H1 (cell line): ENCODE data around the gene ADAMTS15. TPM values are rescaled to one million over a fixed set of nuclear protein-coding genes. Genes with fewer than 3 reads are reported as not detected.

ENCODE experiments used
- CTCF ChIA-PET: fragments of 300-600 bp; sonication (Branson Sonifier 250); formaldehyde crosslinking; loops from one replicate; lab custom pipeline; 2021; ENCODE audit not compliant: partially characterized antibody; lab: Charles Lee
- POLR2A ChIA-PET: fragments of 300-600 bp; sonication (Branson Sonifier 250); formaldehyde crosslinking; loops from one replicate; lab custom pipeline; 2021; ENCODE audit warnings: inconsistent platforms; ENCODE audit not compliant: partially characterized antibody; lab: Charles Lee
- DNase-seq, 2 experiments: peaks; one replicate each; pipeline versions ENCODE4 v3.0.0 to v3.0.0-alpha.2; 2010 to 2022; ENCODE audit warnings: low spot score in 2 of 2, low read depth in 1 of 2, mixed read lengths in 1 of 2
- FAIRE-seq: peaks from 2 replicates; lab custom pipeline; 2011; peaks lifted over from hg19 to GRCh38; lab: Jason Lieb, UNC
- H2AFZ ChIP-seq: 2 replicates; pipeline ENCODE4 v1.8.1; 2012; ENCODE audit warnings: low read length, inconsistent platforms
- H2AK5ac ChIP-seq: 2 replicates; pipeline ENCODE4 v1.6.1; 2013; ENCODE audit warnings: low read depth, low read length
- H2BK120ac ChIP-seq: replicated peaks from 2 replicates; pipeline ENCODE3; 2013; ENCODE audit warnings: low read depth, low read length, inconsistent platforms
- H2BK12ac ChIP-seq: 2 replicates; pipeline ENCODE4 v1.6.1; 2013; ENCODE audit warnings: low read depth, low read length
- H2BK15ac ChIP-seq: 2 replicates; pipeline ENCODE4 v1.6.1; 2013; ENCODE audit warnings: low read length
- H2BK20ac ChIP-seq: 2 replicates; pipeline ENCODE4 v1.6.1; 2013; ENCODE audit warnings: low read length
- H2BK5ac ChIP-seq: 2 replicates; pipeline ENCODE4 v1.6.1; 2013; ENCODE audit warnings: low read depth, low read length
- H3K14ac ChIP-seq: 2 replicates; pipeline ENCODE4 v1.6.1; 2013; ENCODE audit warnings: inconsistent platforms; ENCODE audit not compliant: insufficient read length
- H3K18ac ChIP-seq: 2 replicates; pipeline ENCODE4 v1.6.1; 2013; ENCODE audit warnings: low read length; ENCODE audit errors: extremely low read depth
- H3K23ac ChIP-seq: 2 replicates; pipeline ENCODE4 v1.6.1; 2013; ENCODE audit warnings: inconsistent platforms; ENCODE audit not compliant: insufficient read length
- H3K23me2 ChIP-seq: 2 replicates; pipeline ENCODE4 v1.6.1; 2013; ENCODE audit warnings: low read depth, low read length
- H3K27ac ChIP-seq: 2 replicates; pipeline ENCODE4 v1.6.1; 2011; ENCODE audit warnings: low read depth, low read length, inconsistent platforms
- H3K27me3 ChIP-seq, 4 experiments: replicated peaks in 1 of 4; 1 replicate in 1 of 4; 2 replicates in 3 of 4; pipeline versions ENCODE4 v1.6.1 to v1.8.1; 2011 to 2013; ENCODE audit warnings: low read length in 3 of 4, mild to moderate bottlenecking in 3 of 4, inconsistent platforms in 2 of 4, mixed read lengths in 2 of 4, moderate library complexity in 1 of 4; ENCODE audit not compliant: control insufficient read depth in 3 of 4, insufficient read depth in 3 of 4; ENCODE audit errors: extremely low read depth in 1 of 4
- H3K36me3 ChIP-seq, 4 experiments: 2 replicates each; pipeline versions ENCODE4 v1.6.1 to v1.8.1; 2011 to 2013; ENCODE audit warnings: mild to moderate bottlenecking in 4 of 4, low read length in 3 of 4, moderate library complexity in 2 of 4, control low read depth in 1 of 4, inconsistent platforms in 1 of 4; ENCODE audit not compliant: insufficient read depth in 4 of 4, control insufficient read depth in 2 of 4
- H3K4ac ChIP-seq: replicated peaks from 2 replicates; pipeline ENCODE3; 2013; ENCODE audit warnings: low read length, low read depth, mixed read lengths, inconsistent platforms; ENCODE audit not compliant: insufficient read length
- H3K4me1 ChIP-seq, 4 experiments: replicated peaks in 1 of 4; 1 replicate in 1 of 4; 2 replicates in 3 of 4; pipeline versions ENCODE4 v1.6.1 to v1.8.1; 2011 to 2013; ENCODE audit warnings: low read length in 3 of 4, inconsistent platforms in 2 of 4, mixed read lengths in 1 of 4; ENCODE audit not compliant: insufficient read depth in 4 of 4, control insufficient read depth in 3 of 4
- H3K4me2 ChIP-seq, 2 experiments: 2 replicates each; pipeline versions ENCODE4 v1.6.1 to v1.8.1; 2011 to 2013; ENCODE audit warnings: low read depth in 2 of 2, low read length in 2 of 2, control low read depth in 1 of 2, inconsistent platforms in 1 of 2, mild to moderate bottlenecking in 1 of 2; ENCODE audit not compliant: insufficient read depth in 1 of 2
- H3K4me3 ChIP-seq, 4 experiments: fragments of 200-600, 300-600 bp in 1 of 4; sonication (generic), shearing (Covaris generic), sonication (Bioruptor Twin) in 1 of 4; 2 replicates each; pipeline versions ENCODE4 v1.5.1 to v1.8.1; 2011 to 2016; ENCODE audit warnings: low read length in 4 of 4, low read depth in 3 of 4, control low read depth in 2 of 4, inconsistent platforms in 2 of 4, mild to moderate bottlenecking in 2 of 4, mixed read lengths in 1 of 4, moderate library complexity in 1 of 4; ENCODE audit not compliant: insufficient read depth in 2 of 4; ENCODE audit errors: extremely low read depth in 1 of 4
- H3K56ac ChIP-seq: replicated peaks from 2 replicates; pipeline ENCODE3; 2013; ENCODE audit warnings: low read depth, mild to moderate bottlenecking, mixed read lengths, low read length, inconsistent platforms; ENCODE audit not compliant: insufficient read length
- H3K79me1 ChIP-seq: 2 replicates; pipeline ENCODE4 v1.6.1; 2013; ENCODE audit warnings: low read depth, low read length, control low read depth
- H3K79me2 ChIP-seq, 2 experiments: 2 replicates each; pipeline versions ENCODE4 v1.6.1 to v1.8.1; 2012 to 2013; ENCODE audit warnings: low read length in 2 of 2, mild to moderate bottlenecking in 2 of 2, inconsistent platforms in 1 of 2; ENCODE audit not compliant: insufficient read depth in 2 of 2, control insufficient read depth in 1 of 2
- H3K9ac ChIP-seq, 4 experiments: replicated peaks in 1 of 4; 1 replicate in 1 of 4; 2 replicates in 3 of 4; pipeline versions ENCODE4 v1.6.1 to v1.8.1; 2011 to 2013; ENCODE audit warnings: low read depth in 3 of 4, low read length in 3 of 4, control low read depth in 2 of 4, mild to moderate bottlenecking in 2 of 4, moderate library complexity in 2 of 4, inconsistent platforms in 1 of 4; ENCODE audit errors: extremely low read depth in 1 of 4
- H3K9me3 ChIP-seq, 2 experiments: 2 replicates each; pipeline versions ENCODE4 v1.6.1 to v1.8.1; 2012 to 2013; ENCODE audit warnings: mild to moderate bottlenecking in 2 of 2, moderate library complexity in 2 of 2, control low read depth in 1 of 2, inconsistent platforms in 1 of 2, low read depth in 1 of 2, low read length in 1 of 2, mixed read lengths in 1 of 2; ENCODE audit not compliant: insufficient read depth in 2 of 2
- H4K20me1 ChIP-seq, 2 experiments: replicated peaks in 1 of 2; 2 replicates each; pipeline versions ENCODE3 to v1.8.1; 2011 to 2013; ENCODE audit warnings: inconsistent platforms in 2 of 2, low read length in 2 of 2, mild to moderate bottlenecking in 1 of 2; ENCODE audit not compliant: insufficient read depth in 2 of 2, control insufficient read depth in 1 of 2
- H4K5ac ChIP-seq: 2 replicates; pipeline ENCODE4 v1.6.1; 2013; ENCODE audit warnings: low read length, low read depth, mixed read lengths, inconsistent platforms; ENCODE audit not compliant: insufficient read length
- H4K8ac ChIP-seq: 2 replicates; pipeline ENCODE4 v1.8.0; 2013; ENCODE audit warnings: mild to moderate bottlenecking, moderate library complexity, low read length, inconsistent platforms; ENCODE audit not compliant: insufficient read depth; ENCODE audit errors: extremely low read depth
- H4K91ac ChIP-seq: replicated peaks from 2 replicates; pipeline ENCODE3; 2013; ENCODE audit warnings: low read length, mixed read lengths, inconsistent platforms; ENCODE audit not compliant: insufficient read length
- ATF3 ChIP-seq: IDR thresholded peaks from 2 replicates; pipeline ENCODE4 v1.6.1; 2011; ENCODE audit warnings: low read depth, mild to moderate bottlenecking, low read length; ENCODE audit not compliant: insufficient read depth
- BACH1 ChIP-seq: IDR thresholded peaks from 2 replicates; pipeline ENCODE4 v1.6.1; 2012; ENCODE audit warnings: low read length, improper control_type of control experiment
- BCL11A ChIP-seq, 2 experiments: IDR thresholded peaks; one replicate each; pipeline ENCODE4 v1.6.1; 2011; ENCODE audit warnings: low read depth in 2 of 2, low read length in 2 of 2, mild to moderate bottlenecking in 2 of 2
- CBX5 ChIP-seq: fragments of 300-800, 300-1000 bp; sonication (generic); IDR thresholded peaks from 2 replicates; pipeline ENCODE4 v1.7.1; 2016; ENCODE audit warnings: antibody characterized with exemption, low read length, low read depth
- CHD2 ChIP-seq: IDR thresholded peaks from 2 replicates; pipeline ENCODE4 v1.6.1; 2012; ENCODE audit warnings: low read length, improper control_type of control experiment
- EP300 ChIP-seq, 2 experiments: IDR thresholded peaks; 1 replicate in 1 of 2; 2 replicates in 1 of 2; pipeline ENCODE4 v1.6.1; 2011 to 2012; ENCODE audit warnings: low read depth in 2 of 2, low read length in 2 of 2, mild to moderate bottlenecking in 2 of 2, borderline replicate concordance in 1 of 2, inconsistent platforms in 1 of 2, moderate library complexity in 1 of 2
- HDAC2 ChIP-seq, 2 experiments: fragments of 300-600 bp in 1 of 2; sonication (generic) in 1 of 2; IDR thresholded peaks; 2 replicates each; pipeline ENCODE4 v1.6.1; 2011 to 2012; ENCODE audit warnings: low read depth in 2 of 2, low read length in 2 of 2, mild to moderate bottlenecking in 2 of 2, moderate library complexity in 2 of 2, borderline replicate concordance in 1 of 2, inconsistent platforms in 1 of 2
- HDAC6 ChIP-seq: IDR thresholded peaks from one replicate; pipeline ENCODE4 v1.7.1; 2012; ENCODE audit warnings: low read depth, mild to moderate bottlenecking, inconsistent platforms, low read length, moderate library complexity
- KDM1A ChIP-seq: fragments of 200-600, 300-600 bp; sonication (generic); IDR thresholded peaks from 2 replicates; pipeline ENCODE4 v1.7.1; 2016; ENCODE audit warnings: mild to moderate bottlenecking, low read length, borderline replicate concordance
- MAX ChIP-seq: IDR thresholded peaks from 2 replicates; pipeline ENCODE4 v1.6.1; 2012; ENCODE audit warnings: inconsistent platforms
- TAF1 ChIP-seq: IDR thresholded peaks from 2 replicates; pipeline ENCODE4 v1.6.1; 2011; ENCODE audit warnings: mild to moderate bottlenecking, low read depth, low read length
- TEAD4 ChIP-seq: IDR thresholded peaks from 2 replicates; pipeline ENCODE4 v1.6.1; 2012; ENCODE audit warnings: low read depth, low read length, inconsistent platforms, mixed read lengths
- WGBS, 2 experiments: shearing (Covaris generic) in 1 of 2; methylation state at CpG; one replicate each; pipeline versions ENCODE4 v1.1.6 to v1.1.7; 2013 to 2015; ENCODE audit warnings: low lambda C conversion rate in 2 of 2, mixed read lengths in 2 of 2, inconsistent platforms in 1 of 2, low coverage in 1 of 2, missing lambda C conversion rate in 1 of 2; ENCODE audit not compliant: insufficient replicate concordance in 2 of 2, insufficient coverage in 1 of 2, insufficient read length in 1 of 2; ENCODE audit errors: extremely low coverage in 1 of 2, missing lambda C conversion rate in 1 of 2; 5-methylcytosine and 5-hydroxymethylcytosine counted together
- polyA plus RNA-seq, 7 experiments: library from polyadenylated mRNA; depleted of rRNA in 3 of 7; stranded (reverse) in 5 of 7; unstranded in 2 of 7; fragments of >200 nt in 5 of 7; fragments of 200-250 nt in 2 of 7; gene quantifications; 1 replicate in 5 of 7; 2 replicates in 1 of 7; 4 replicates in 1 of 7; pipeline versions ENCODE4 v1.2.1 to v1.2.3, GENCODE V29; 2011 to 2013; ENCODE audit warnings: missing spikeins in 2 of 7, mixed read lengths in 2 of 7
- total RNA-seq: library from RNA; stranded (reverse); fragmentation: NEBNext Ultra II Directional; extraction: Animal tissue kit (Norgen Biotek cat#: 25700); gene quantifications from 2 replicates; pipeline ENCODE4 v1.2.1, GENCODE V29; 2021

Gene ADAMTS15
- total and polyA plus RNA-seq, 2 of the 8 experiments (the other 6 are each of a cell fraction or from before 2014, with no cell fraction given) = 1.7 to 4.7 TPM

- Histone ChIP-seq H3K23ac (no peak overlapping the region), H3K9me3 (no peaks in the 10 kb centered on the region)
- TF ChIP-seq HDAC6 = no peak
- no peak for TF ChIP-seq BCL11A (IDR thresholded peaks at IDR 0.05; ENCODE audit: low read depth in 2 of 2, low read length in 2 of 2)
- no peak for TF ChIP-seq TAF1
- no peak for TF ChIP-seq HDAC2 (IDR thresholded peaks at IDR 0.05; ENCODE audit: borderline replicate concordance in 1 of 2, low read depth in 2 of 2, low read length in 2 of 2)
- TF ChIP-seq ATF3 = no peak
- no peak for TF ChIP-seq KDM1A
- no peak for TF ChIP-seq EP300 (IDR thresholded peaks at IDR 0.05; ENCODE audit: borderline replicate concordance in 1 of 2, low read depth in 2 of 2, low read length in 2 of 2)
- TF ChIP-seq BACH1 = no peak
- TF ChIP-seq TEAD4 = no peak
- no peak for TF ChIP-seq CBX5
- no peak for TF ChIP-seq MAX
- TF ChIP-seq CHD2 = no peak
- TF ChIP-seq, all 59 proteins: peak for 0
- Histone ChIP-seq H3K4me1 (peaks cover 0 to 2% (median 0%) of the 10 kb centered on the region in 4 experiments; a peak in 1 of 7 replicates), H2BK20ac (no peak overlapping the region), H3K56ac (no peak overlapping the region), H3K36me3 (no peaks in the 10 kb centered on the region), H3K4me2 (no peak overlapping the region), H3K27me3 (no peaks in the 10 kb centered on the region), H3K79me1 (no peaks in the 10 kb centered on the region), H2BK15ac (no peak overlapping the region), H2AFZ (no peak overlapping the region), H2BK120ac (no peak overlapping the region), H3K18ac (no peak overlapping the region), H2BK5ac (no peak overlapping the region), H4K8ac (no peak overlapping the region), H4K20me1 (peaks cover 0 to 1% of the 10 kb centered on the region in 2 experiments), H3K9ac (no peak overlapping the region), H3K14ac (no peak overlapping the region), H3K23me2 (no peaks in the 10 kb centered on the region), H2BK12ac (no peak overlapping the region), H3K79me2 (no peaks in the 10 kb centered on the region), H3K4me3 (no peak overlapping the region), H4K91ac (no peak overlapping the region), H2AK5ac (no peak overlapping the region; the same call in 1 of the 2 replicates), H3K4ac (no peak overlapping the region), H3K27ac (no peak overlapping the region), H4K5ac (no peak overlapping the region)
- DNase-seq = peak in 1 of 2 experiments; percentile 24
- no peak for FAIRE-seq
- CTCF ChIA-PET = interaction anchor here (0.6 to 2.0 kb wide), 5 partner anchors 25 to 414 kb away, joined by 3 to 5 read pairs (median 3); no protein-coding TSS in a partner anchor
- WGBS, 2 experiments = 89% methylated on average over 5 of the region's 5 CpGs; no CpG with 5 or more reads in 1 of the 2 experiments
- POLR2A ChIA-PET = no interaction called here
Observed at GRCh38 chr11:130480186-130480585, 31.7 kb downstream of the ADAMTS15 start.
